ENCODE measurements around the gene MIGA1. TPM values are rescaled to one million over a fixed set of nuclear protein-coding genes. Genes with fewer than 3 reads are reported as not detected.

MIGA1 gene
- total and polyA plus RNA-seq, 10 of the 15 experiments (the other 5 are each of a cell fraction or from before 2014, with no cell fraction given), result 1.3 to 7.2 (median 4.2) TPM

GRCh38 chr1:77926561-77927357, 147.3 kb downstream of the MIGA1 start:
- POLR2A ChIA-PET, result interaction anchor here (0.6 to 1.1 kb wide), 2 partner anchors 11 to 52 kb away, joined by 3 read pairs; partner anchors contain the start of gene FUBP1
- intact Hi-C loops (cut with micrococcal nuclease; ENCODE audit: unreplicated experiment), result no loop called here
- DNase-seq (ENCODE audit: low read depth, low spot score), result peak; percentile 38
- H2AFZ ChIP-seq (ENCODE audit: control insufficient read depth, low read depth, low read length), result peak overlapping the region; percentile 64
- RAD21 ChIA-PET (ENCODE audit: unreplicated experiment), result interaction anchor here (0.9 to 1.7 kb wide), 3 partner anchors 38 to 78 kb away, joined by 3 read pairs; partner anchors contain the start of gene DNAJB4
- H3K4me1 ChIP-seq (ENCODE audit: control insufficient read depth, insufficient read depth, low read length), result peaks cover 4% of the 10 kb centered on the region; the same call in 1 of the 2 replicates
- 3% methylated on average over 13 of the region's 13 CpGs for WGBS (ENCODE audit: insufficient coverage, insufficient replicate concordance, low lambda C conversion rate, missing lambda C conversion rate)
- no peaks in the 10 kb centered on the region for H4K20me1 ChIP-seq (ENCODE audit: control insufficient read depth, insufficient read depth)
- H3K4me2 ChIP-seq (ENCODE audit: control insufficient read depth, insufficient read depth), result peak overlapping the region; percentile 64
- peak overlapping the region; percentile 34 for H3K27ac ChIP-seq (ENCODE audit: control insufficient read depth, insufficient read depth)
- no peaks in the 10 kb centered on the region for H3K9me3 ChIP-seq (replicated peaks; ENCODE audit: control insufficient read depth, insufficient read depth, low read length)
- H3K4me3 ChIP-seq, result peak overlapping the region; percentile 48
- CTCF ChIA-PET, result interaction anchor here (1.0 to 1.2 kb wide), 3 partner anchors 11 to 188 kb away, joined by 4 read pairs; partner anchors contain the start of gene FUBP1
- peak; percentile 91 for FAIRE-seq
- ATAC-seq, result peak; percentile 62
- SMC1A ChIA-PET (ENCODE audit: uncharacterized antibody, unreplicated experiment), result interaction anchor here (1.0 to 1.6 kb wide), 3 partner anchors 9 to 20 kb away, joined by 3 read pairs; no protein-coding TSS in a partner anchor
- in situ Hi-C loops (cut with MboI), result no loop called here
- BruUV-seq (replicated peaks), result TSS peak; percentile 66
- H3K79me2 ChIP-seq (ENCODE audit: control insufficient read depth, insufficient read depth, low read length), result peaks cover 3% of the 10 kb centered on the region
- H3K36me3 ChIP-seq (ENCODE audit: control insufficient read depth in 2 of 2, insufficient read depth in 2 of 2, low read length in 1 of 2), result no peaks in the 10 kb centered on the region
- no peaks in the 10 kb centered on the region for H3K27me3 ChIP-seq (replicated peaks in 1 of 2; ENCODE audit: control insufficient read depth in 2 of 2, insufficient read depth in 2 of 2, low read length in 1 of 2)
- peak overlapping the region; percentile 51; the same call in 1 of the 2 replicates for H3K9ac ChIP-seq (ENCODE audit: control insufficient read depth, insufficient read depth, low read length)
- TF ChIP-seq POLR2A (IDR thresholded peaks at IDR 0.05; ENCODE audit: low read depth, low read length), result no peak
- TF ChIP-seq NR2F1 (conservative IDR thresholded peaks at IDR 0.05), result no peak
- TF ChIP-seq ZZZ3 (IDR thresholded peaks at IDR 0.05; ENCODE audit: control insufficient read depth, insufficient read length, low read depth), result no peak
- no peak for TF ChIP-seq BMI1 (IDR thresholded peaks at IDR 0.05; ENCODE audit: borderline replicate concordance)
- no peak for TF ChIP-seq PKNOX1 (IDR thresholded peaks at IDR 0.05)
- peak; percentile 42; the same call in 1 of the 2 replicates for TF ChIP-seq NFIC (IDR thresholded peaks at IDR 0.05; ENCODE audit: low read depth, low read length)
- no peak for TF ChIP-seq CUX1 (IDR thresholded peaks at IDR 0.05; ENCODE audit: insufficient replicate concordance, low read depth, low read length)
- no peak for TF ChIP-seq REST (IDR thresholded peaks at IDR 0.05; ENCODE audit: low read depth, low read length)
- no peak for TF ChIP-seq MTA3 (IDR thresholded peaks at IDR 0.05; ENCODE audit: borderline replicate concordance, low read length)
- TF ChIP-seq YBX1 (IDR thresholded peaks at IDR 0.05), result no peak
- no peak for TF ChIP-seq FOXK2 (IDR thresholded peaks at IDR 0.05)
- TF ChIP-seq TCF12 (IDR thresholded peaks at IDR 0.05; ENCODE audit: low read depth, low read length), result no peak
- no peak for TF ChIP-seq SMAD5 (IDR thresholded peaks at IDR 0.05; ENCODE audit: low read depth)
- no peak for TF ChIP-seq SIX5 (IDR thresholded peaks at IDR 0.05; ENCODE audit: low read depth, low read length, severe bottlenecking)

All from GM12878 (cell line).